ENCODE results near the gene ROPN1B.
A peak's percentile ranks its signal among the peaks of the same experiment; 100 is the strongest.
"Not testable (repeated sequence)": the region's sequence is repeated elsewhere in the genome, so short reads cannot be mapped to it uniquely, and the experiment has no call there.

The ROPN1B gene

GRCh38 chr3:125958511-125959316 lies 10.3 kb upstream of the ROPN1B start:
- DNase-seq: no peak

GRCh38 chr3:125959317-125960065 lies 9.5 kb upstream of the ROPN1B start:
- DNase-seq: no peak

- DNase-seq: no peak
These were observed 8.9 kb upstream of the ROPN1B start for GRCh38 chr3:125960066-125960424.

- DNase-seq: no peak
These were observed 8.3 kb upstream of the ROPN1B start for GRCh38 chr3:125960456-125961288.

- DNase-seq: no peak
These were observed 7.7 kb upstream of the ROPN1B start for GRCh38 chr3:125961289-125961589.

GRCh38 chr3:125963834-125964233 lies 5.1 kb upstream of the ROPN1B start:
- DNase-seq: not testable (repeated sequence)

GRCh38 chr3:125965505-125965904 lies 3.5 kb upstream of the ROPN1B start:
- DNase-seq: no peak

- DNase-seq: no peak
These were observed 1.8 kb upstream of the ROPN1B start for GRCh38 chr3:125967156-125967555.

GRCh38 chr3:125968121-125968520 lies 857 bp upstream of the ROPN1B start:
- DNase-seq: not testable (repeated sequence)

GRCh38 chr3:125971997-125972944 lies 3.3 kb downstream of the ROPN1B start:
- not testable (repeated sequence) for DNase-seq

GRCh38 chr3:125975245-125976002 lies 6.4 kb downstream of the ROPN1B start:
- not testable (repeated sequence) for DNase-seq

GRCh38 chr3:125976003-125976390 lies 7.0 kb downstream of the ROPN1B start:
- DNase-seq: not testable (repeated sequence)

GRCh38 chr3:125977104-125977503 lies 8.1 kb downstream of the ROPN1B start:
- not testable (repeated sequence) for DNase-seq

GRCh38 chr3:125984951-125985350 lies 16.0 kb downstream of the ROPN1B start:
- not testable (repeated sequence) for DNase-seq

- DNase-seq: peak; percentile 41
These were observed 21.4 kb downstream of the ROPN1B start for GRCh38 chr3:125990253-125990970.

GRCh38 chr3:125996751-125997150 lies 27.8 kb downstream of the ROPN1B start:
- DNase-seq: not testable (repeated sequence)

GRCh38 chr3:126002189-126002588 lies 33.2 kb downstream of the ROPN1B start:
- DNase-seq: no peak

- DNase-seq: no peak
These were observed 34.6 kb downstream of the ROPN1B start for GRCh38 chr3:126003447-126004190.

- DNase-seq: no peak
These were observed 35.2 kb downstream of the ROPN1B start for GRCh38 chr3:126004217-126004616.

GRCh38 chr3:126004692-126005091 lies 35.7 kb downstream of the ROPN1B start:
- no peak for DNase-seq
